A673 (cell line): ENCODE measurements around the gene GALNT12. TPM values are rescaled to one million over a fixed set of nuclear protein-coding genes. Genes with fewer than 3 reads are reported as not detected.

Experiments used
- BruUV-seq: library from RNA; stranded (reverse); fragments of 400-500 nt; replicated peaks from 2 replicates; lab custom pipeline; 2021; lab: Mats Ljungman, UMichigan
- CTCF ChIA-PET: fragments of 300-600 bp; sonication (Branson Sonifier 250); formaldehyde crosslinking; loops from one replicate; lab custom pipeline; 2022; ENCODE audit warnings: antibody characterized with exemption; lab: Charles Lee
- POLR2A ChIA-PET: fragments of 300-600 bp; sonication (Branson Sonifier 250); formaldehyde crosslinking; loops from one replicate; lab custom pipeline; 2022; ENCODE audit warnings: antibody characterized with exemption; ENCODE audit not compliant: low non-redundant PET; lab: Charles Lee
- DNase-seq: peaks from one replicate; pipeline ENCODE4 v3.0.0-alpha.2; 2015; ENCODE audit warnings: low spot score
- H3K27ac ChIP-seq: fragments of 200-600 bp; sonication (generic); 2 replicates; pipeline ENCODE4 v1.5.1; 2016; ENCODE audit warnings: mixed run types, low read depth, mild to moderate bottlenecking, mixed read lengths, antibody characterized with exemption, low read length; ENCODE audit not compliant: poor library complexity, severe bottlenecking
- H3K27me3 ChIP-seq: fragments of 200-600 bp; sonication (generic); replicated peaks from 2 replicates; pipeline ENCODE4 v1.6.1; 2017; ENCODE audit warnings: mixed run types, low read depth, mild to moderate bottlenecking, mixed read lengths, antibody characterized with exemption, low read length; ENCODE audit not compliant: insufficient read depth, poor library complexity
- H3K36me3 ChIP-seq: fragments of 200-600 bp; sonication (generic); 2 replicates; pipeline ENCODE4 v1.6.1; 2016; ENCODE audit warnings: mixed run types, mild to moderate bottlenecking, mixed read lengths, antibody characterized with exemption, low read length; ENCODE audit not compliant: insufficient read depth, poor library complexity, severe bottlenecking
- H3K4me1 ChIP-seq: fragments of 200-600 bp; sonication (generic); 2 replicates; pipeline ENCODE4 v1.6.1; 2017; ENCODE audit warnings: mixed run types, mild to moderate bottlenecking, mixed read lengths, antibody characterized with exemption, low read length; ENCODE audit not compliant: insufficient read depth, poor library complexity, severe bottlenecking
- H3K4me3 ChIP-seq: fragments of 200-600 bp; sonication (generic); 2 replicates; pipeline ENCODE4 v1.5.1; 2016; ENCODE audit warnings: low read depth, mixed run types, mild to moderate bottlenecking, mixed read lengths, low read length; ENCODE audit not compliant: poor library complexity, severe bottlenecking
- H3K9me3 ChIP-seq: fragments of 200-600 bp; sonication (generic); 2 replicates; pipeline ENCODE4 v1.6.1; 2016; ENCODE audit warnings: mixed run types, low read depth, mild to moderate bottlenecking, mixed read lengths, antibody characterized with exemption, low read length; ENCODE audit not compliant: poor library complexity, severe bottlenecking
- CTCF ChIP-seq: fragments of 300-800, 200-600 bp; sonication (generic); conservative IDR thresholded peaks from 2 replicates; pipeline ENCODE4 v1.5.1; 2017; ENCODE audit warnings: low read depth, mild to moderate bottlenecking, antibody characterized with exemption, low read length, moderate library complexity, mixed read lengths
- EZH2 ChIP-seq: fragments of 200-600 bp; sonication (generic); IDR thresholded peaks from 2 replicates; pipeline ENCODE4 v1.6.1; 2017; ENCODE audit warnings: borderline replicate concordance, low read depth, mild to moderate bottlenecking, mixed read lengths, antibody characterized with exemption, low read length; ENCODE audit not compliant: poor library complexity, severe bottlenecking
- intact Hi-C: fragments of 100-400 bp; cut with micrococcal nuclease; formaldehyde crosslinking; loops from one replicate; pipeline ENCODE4 v1.10.0; 2022; ENCODE audit not compliant: unreplicated experiment
- total RNA-seq: library from RNA; stranded (reverse); gene quantifications from 2 replicates; pipeline ENCODE4 v1.2.3, GENCODE V29; 2021

The GALNT12 gene
- total RNA-seq, 1 experiment from 2014 or later: 0.54 TPM

GRCh38 chr9:98810102-98810842, 2.8 kb downstream of the GALNT12 start:
- TF ChIP-seq CTCF: no peak
- TF ChIP-seq EZH2: no peak
- H3K4me1 ChIP-seq: no peaks in the 10 kb centered on the region
- CTCF ChIA-PET: no interaction called here
- H3K27me3 ChIP-seq: peaks cover 27% of the 10 kb centered on the region
- intact Hi-C loops: no loop called here
- POLR2A ChIA-PET: no interaction called here
- H3K9me3 ChIP-seq: no peaks in the 10 kb centered on the region
- no peak for DNase-seq
- BruUV-seq: no TSS peak
- no peak overlapping the region for H3K4me3 ChIP-seq
- H3K36me3 ChIP-seq: no peaks in the 10 kb centered on the region
- H3K27ac ChIP-seq: no peak overlapping the region

GRCh38 chr9:98811051-98811650, 3.7 kb downstream of the GALNT12 start:
- intact Hi-C loops: no loop called here
- POLR2A ChIA-PET: no interaction called here
- DNase-seq: no peak

GRCh38 chr9:98815391-98815951, 8.0 kb downstream of the GALNT12 start:
- Histone ChIP-seq H3K4me3 (no peak overlapping the region), H3K4me1 (no peaks in the 10 kb centered on the region), H3K36me3 (no peaks in the 10 kb centered on the region), H3K27me3 (no peaks in the 10 kb centered on the region), H3K9me3 (no peaks in the 10 kb centered on the region), H3K27ac (no peak overlapping the region)
- TF ChIP-seq EZH2 (no peak), CTCF (no peak)
- ChIA-PET POLR2A (no interaction called here), CTCF (no interaction called here)
- no peak for DNase-seq
- BruUV-seq: no TSS peak
- intact Hi-C loops: no loop called here

More at GRCh38 chr9:98811051-98811650, 3.7 kb downstream of the GALNT12 start:
- TF ChIP-seq CTCF (no peak), EZH2 (no peak)
- H3K36me3 ChIP-seq: no peaks in the 10 kb centered on the region
- H3K27me3 ChIP-seq: peaks cover 21% of the 10 kb centered on the region
- H3K4me1 ChIP-seq: no peaks in the 10 kb centered on the region
- no TSS peak for BruUV-seq
- H3K27ac ChIP-seq: no peak overlapping the region
- no peaks in the 10 kb centered on the region for H3K9me3 ChIP-seq
- H3K4me3 ChIP-seq: no peak overlapping the region
- CTCF ChIA-PET: no interaction called here
